Ramos (cell line): ENCODE results near the gene MAPK8IP1.

ENCODE experiments used
- in situ Hi-C: fragments of 300-500 bp; cut with MboI; formaldehyde crosslinking; loops from one replicate; pipeline ENCODE4 v1.14.3; 2022; ENCODE audit warnings: low sequenced_read_pairs; ENCODE audit not compliant: unreplicated experiment

MAPK8IP1 gene

DNA sequence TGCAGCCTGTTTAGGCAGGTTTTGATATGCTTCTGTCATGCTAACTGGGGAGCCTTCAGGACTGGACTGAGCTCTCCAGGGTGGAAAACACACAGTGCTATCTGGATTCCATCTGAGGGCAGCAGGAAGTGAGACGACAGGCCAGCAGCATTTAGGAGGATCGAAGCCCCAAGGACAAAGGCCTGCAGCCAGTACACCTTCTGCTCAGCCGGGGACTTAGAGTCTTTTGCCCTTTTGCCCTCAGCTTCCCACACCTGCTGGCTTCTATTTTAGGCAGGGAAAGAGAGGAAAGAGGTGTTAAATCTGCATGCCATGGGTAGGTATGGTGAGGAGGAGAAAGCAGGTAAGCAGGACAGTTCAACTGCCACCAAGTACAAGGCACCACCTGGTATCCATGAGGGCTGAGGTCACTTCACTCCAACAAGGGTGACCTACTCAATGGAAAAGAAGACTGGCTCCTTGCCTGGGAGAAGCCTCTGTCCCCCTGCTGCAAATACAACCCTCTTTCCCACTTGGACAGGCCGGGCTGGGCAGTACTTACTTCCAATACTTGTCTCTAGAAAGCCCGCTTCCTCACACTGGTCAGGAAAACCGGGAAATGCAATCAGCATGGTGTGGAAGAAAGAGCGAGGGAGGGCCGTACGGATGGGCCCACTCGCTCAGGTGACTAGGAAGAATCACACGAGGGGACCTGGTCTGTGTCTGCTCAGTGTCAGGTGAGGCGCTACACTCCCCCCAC is 49.3 kb downstream of the MAPK8IP1 start:
- in situ Hi-C loops = no loop called here

DNA sequence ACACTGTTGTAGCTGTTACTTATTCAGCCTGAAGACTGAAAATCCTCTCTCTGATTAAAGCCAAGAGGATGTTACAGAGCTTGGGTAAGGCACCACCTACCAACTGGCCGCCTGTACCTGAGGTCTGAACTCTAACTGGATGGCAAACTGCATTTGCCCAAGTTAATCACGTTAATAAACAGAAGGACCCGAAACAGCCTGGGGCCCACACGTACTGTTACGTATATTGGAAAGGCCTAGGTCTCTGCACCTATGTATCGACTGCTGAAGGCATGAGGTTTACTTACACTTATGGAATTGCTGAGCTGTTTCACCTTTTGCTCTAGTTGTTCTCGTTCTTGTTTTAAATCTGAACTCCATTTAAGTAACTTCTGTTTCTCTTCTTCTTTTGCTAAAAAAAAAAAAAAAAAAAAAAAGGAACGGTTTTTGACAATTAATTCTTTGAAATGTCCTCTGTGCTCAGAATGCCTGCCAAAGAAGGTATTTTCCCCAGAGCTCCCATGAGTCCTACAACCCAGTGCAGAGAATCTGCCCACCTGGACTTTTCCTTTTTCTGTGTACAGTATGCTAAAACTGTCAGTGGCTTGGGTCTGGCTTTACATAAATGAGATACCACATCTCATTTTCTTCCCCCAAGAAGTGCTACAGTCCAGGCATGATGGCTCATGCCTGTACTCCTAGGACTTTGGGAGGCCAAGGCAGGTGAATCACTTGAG is 50.1 kb downstream of the MAPK8IP1 start:
- in situ Hi-C loops = no loop called here

GRCh38 chr11:45936511-45937054 is 51.1 kb downstream of the MAPK8IP1 start:
- in situ Hi-C loops = no loop called here

- in situ Hi-C loops = no loop called here
Observed at GRCh38 chr11:45937916-45938315, 52.5 kb downstream of the MAPK8IP1 start.

- in situ Hi-C loops = no loop called here
Observed at GRCh38 chr11:45939836-45940235, 54.4 kb downstream of the MAPK8IP1 start.

DNA sequence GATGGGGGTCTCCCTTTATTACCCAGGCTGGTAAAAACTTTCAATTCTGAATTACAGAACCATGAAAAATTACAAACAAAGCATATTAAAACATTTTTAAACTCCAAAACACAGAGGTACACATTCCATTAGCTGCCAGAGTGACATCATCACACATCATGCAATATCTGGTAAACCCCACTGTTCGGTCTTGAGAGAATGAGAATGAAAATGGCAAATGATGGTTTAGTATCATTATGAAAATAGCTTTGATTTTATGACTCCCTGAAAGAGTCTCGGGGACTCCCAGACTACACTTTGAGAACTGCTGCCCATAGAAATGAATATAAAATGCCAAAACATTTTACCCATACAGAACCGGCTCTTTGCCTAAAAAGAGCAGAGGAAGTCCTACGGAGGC is 55.8 kb downstream of the MAPK8IP1 start:
- in situ Hi-C loops = no loop called here

GRCh38 chr11:45942381-45942780 is 56.9 kb downstream of the MAPK8IP1 start:
- in situ Hi-C loops = no loop called here

- in situ Hi-C loops = no loop called here
Observed at GRCh38 chr11:45945397-45945999, 60.0 kb downstream of the MAPK8IP1 start.

DNA sequence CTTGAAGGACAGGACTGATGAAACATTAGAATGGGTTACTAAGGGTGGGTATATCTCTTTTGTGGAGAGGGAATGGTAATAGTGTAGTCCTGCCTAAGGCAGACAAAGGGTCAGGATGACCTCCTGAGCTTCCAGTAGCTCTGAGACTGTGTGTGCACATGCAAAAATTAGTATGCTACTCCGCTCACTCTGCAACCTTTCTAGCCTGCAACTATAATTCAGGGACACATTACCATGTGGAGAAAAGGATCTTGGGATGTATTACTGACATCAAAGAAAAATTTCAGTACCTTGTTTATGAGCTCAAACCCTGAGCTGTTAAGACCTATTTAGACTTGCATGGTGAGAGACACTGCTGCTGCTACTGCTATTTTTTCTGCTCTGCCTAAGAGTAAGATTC is 62.4 kb downstream of the MAPK8IP1 start:
- in situ Hi-C loops = no loop called here

DNA sequence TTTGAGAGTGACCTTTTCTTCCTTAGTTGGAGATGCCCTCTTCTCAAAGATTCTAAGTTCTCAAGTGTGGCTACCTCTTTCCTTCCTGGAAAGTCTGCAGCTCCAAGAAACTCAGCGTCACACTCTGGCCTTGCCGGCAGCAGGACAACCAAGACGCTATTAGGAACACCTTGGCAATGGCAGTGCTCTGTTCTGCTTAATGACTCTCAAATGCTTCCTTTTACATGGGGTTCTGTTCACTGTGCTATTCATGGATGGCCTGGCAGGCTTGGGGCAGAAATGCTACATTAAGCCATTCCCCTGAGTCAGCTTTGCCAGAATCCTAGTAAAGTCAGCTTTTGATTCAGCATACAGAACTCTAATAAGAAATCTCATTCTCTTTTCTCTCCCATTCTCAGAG is 62.9 kb downstream of the MAPK8IP1 start:
- in situ Hi-C loops = no loop called here

DNA sequence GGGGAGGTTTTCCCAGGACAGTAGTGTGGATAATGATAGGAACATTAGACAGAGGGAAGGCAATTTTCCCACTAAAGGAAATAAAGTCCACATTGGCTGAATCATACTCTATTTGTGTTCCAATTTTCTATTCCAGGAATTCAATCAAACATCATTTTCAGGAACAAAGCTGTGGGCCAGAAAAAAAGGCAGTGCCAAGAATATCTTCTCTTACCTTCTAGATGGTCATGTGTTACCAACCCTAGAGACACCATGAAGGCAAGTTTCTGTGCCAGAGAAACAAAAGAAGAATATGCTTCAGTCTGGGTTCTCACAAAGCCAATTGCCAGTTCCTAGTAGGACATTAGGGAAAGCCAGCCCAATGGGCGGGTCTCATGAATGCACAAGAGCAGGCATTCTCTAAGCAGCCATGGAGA is 64.5 kb downstream of the MAPK8IP1 start:
- in situ Hi-C loops = no loop called here
